SK-N-SH treated with all-trans-retinoic acid at 6 μM for 48 hours (cell line): Measurements from ENCODE around the gene CBFA2T3.

Experiments used
- ARNTL ChIP-seq: fragments of 450-650 bp; formaldehyde crosslinking; IDR thresholded peaks from 2 replicates; pipeline ENCODE4 v1.5.0; 2020; ENCODE audit warnings: low read depth, mild to moderate bottlenecking, moderate library complexity, borderline replicate concordance
- GLIS3 ChIP-seq: fragments of 250-450 bp; sonication (Bioruptor Pico); IDR thresholded peaks from 2 replicates; pipeline ENCODE4 v1.5.0; 2020; ENCODE audit warnings: mild to moderate bottlenecking, moderate library complexity
- ISL1 ChIP-seq: fragments of 250-450 bp; sonication (Bioruptor Pico); IDR thresholded peaks from 2 replicates; pipeline ENCODE4 v2.1.2; 2022; ENCODE audit warnings: mild to moderate bottlenecking, moderate library complexity
- RARB ChIP-seq: fragments of 250-450 bp; sonication (Bioruptor Pico); IDR thresholded peaks from 2 replicates; pipeline ENCODE4 v1.8.0; 2021; ENCODE audit warnings: mild to moderate bottlenecking, moderate library complexity
- SNAI2 ChIP-seq: fragments of 250-450 bp; sonication (Bioruptor Pico); IDR thresholded peaks from 2 replicates; pipeline ENCODE4 v1.5.0; 2020; ENCODE audit warnings: mild to moderate bottlenecking, moderate library complexity
- TSHZ2 ChIP-seq: fragments of 250-450 bp; sonication (Bioruptor Pico); IDR thresholded peaks from 2 replicates; pipeline ENCODE4 v1.5.0; 2020; ENCODE audit warnings: mild to moderate bottlenecking, moderate library complexity
- ZFP3 ChIP-seq: fragments of 250-450 bp; sonication (Bioruptor Pico); IDR thresholded peaks from 2 replicates; pipeline ENCODE4 v1.5.0; 2020; ENCODE audit warnings: mild to moderate bottlenecking, moderate library complexity
- ZNF8 ChIP-seq: fragments of 450-650 bp; formaldehyde crosslinking; IDR thresholded peaks from 2 replicates; pipeline ENCODE4 v1.5.0; 2020; ENCODE audit warnings: mild to moderate bottlenecking, moderate library complexity

- TF ChIP-seq GLIS3 (CRISPR knock-in tag) (no peak), ZFP3 (no peak), ISL1 (no peak), TSHZ2 (CRISPR knock-in tag) (no peak), ARNTL (CRISPR knock-in tag) (no peak), SNAI2 (CRISPR knock-in tag) (no peak), RARB (CRISPR knock-in tag) (no peak), ZNF8 (CRISPR knock-in tag) (no peak)
Observed at GRCh38 chr16:89002851-89003830, 26.1 kb upstream of the CBFA2T3 start.
